Suppressor macrophage (primary cell): ENCODE results near the gene KRT7.

Source experiments
- DNase-seq, 4 experiments: peaks; one replicate each; pipeline ENCODE4 v3.0.0-alpha.2; 2020 to 2022
- total RNA-seq, 17 experiments: gene quantifications; one replicate each; lab custom pipeline; 2026; ENCODE audit warnings: mixed read lengths in 6 of 17, inconsistent platforms in 3 of 17; lab: John Stamatoyannopoulos, UW

KRT7 gene
- total RNA-seq, result 0 to 2.4 (median 0.05) reads per million in 17 experiments

DNA sequence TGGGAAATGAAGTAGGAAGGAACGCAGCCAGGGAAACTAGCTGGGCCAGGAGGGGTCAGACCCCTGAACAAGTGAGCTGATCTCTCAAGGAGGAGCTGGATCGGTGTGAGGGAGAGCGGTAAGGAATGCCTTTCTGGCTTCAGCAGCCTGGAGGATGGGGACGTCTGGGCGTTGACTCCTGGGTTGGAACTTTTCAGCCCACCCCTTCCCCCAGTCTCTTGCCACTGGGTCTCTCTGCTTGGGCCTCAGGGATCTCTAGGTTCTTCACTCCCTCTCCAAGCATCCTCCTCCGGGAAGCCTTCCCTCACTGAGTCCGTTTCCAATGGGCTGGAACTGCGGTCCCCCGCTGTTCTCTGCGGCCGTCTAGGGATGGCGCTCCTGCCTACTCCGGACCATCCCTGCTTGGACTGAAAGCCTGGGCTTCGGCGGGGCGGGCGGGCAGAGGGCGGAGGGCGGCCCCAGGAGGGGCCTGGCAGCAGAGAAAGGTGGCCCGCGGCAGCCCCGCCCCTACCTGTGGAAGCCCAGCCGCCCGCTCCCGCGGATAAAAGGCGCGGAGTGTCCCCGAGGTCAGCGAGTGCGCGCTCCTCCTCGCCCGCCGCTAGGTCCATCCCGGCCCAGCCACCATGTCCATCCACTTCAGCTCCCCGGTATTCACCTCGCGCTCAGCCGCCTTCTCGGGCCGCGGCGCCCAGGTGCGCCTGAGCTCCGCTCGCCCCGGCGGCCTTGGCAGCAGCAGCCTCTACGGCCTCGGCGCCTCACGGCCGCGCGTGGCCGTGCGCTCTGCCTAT lies at the start of gene KRT7:
Gene KRT7 (plus strand): TSS at position 570 of the 788 bp plus-strand sequence. CDS start 54 bp downstream, at position 624.
- no peak for DNase-seq

DNA sequence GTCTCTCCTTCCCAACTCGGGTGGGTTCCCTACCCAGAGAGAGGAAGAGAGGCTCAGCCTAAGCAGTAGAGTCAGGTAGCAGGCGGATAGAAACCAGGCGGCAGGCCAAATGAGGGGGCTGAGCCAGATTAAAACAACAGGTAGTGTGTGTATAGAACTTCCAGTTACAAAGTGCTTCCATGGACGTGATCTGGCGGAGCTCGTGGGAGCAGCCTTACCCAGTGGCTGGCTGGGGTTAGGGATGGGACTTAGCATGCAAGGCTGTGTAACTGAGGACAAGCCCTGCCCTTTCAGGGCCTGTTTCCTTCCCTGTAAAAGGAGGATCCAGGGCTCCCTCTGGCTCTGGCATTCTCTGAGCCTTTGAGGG lies 49.5 kb upstream of the KRT7 start:
- no peak for DNase-seq

DNA sequence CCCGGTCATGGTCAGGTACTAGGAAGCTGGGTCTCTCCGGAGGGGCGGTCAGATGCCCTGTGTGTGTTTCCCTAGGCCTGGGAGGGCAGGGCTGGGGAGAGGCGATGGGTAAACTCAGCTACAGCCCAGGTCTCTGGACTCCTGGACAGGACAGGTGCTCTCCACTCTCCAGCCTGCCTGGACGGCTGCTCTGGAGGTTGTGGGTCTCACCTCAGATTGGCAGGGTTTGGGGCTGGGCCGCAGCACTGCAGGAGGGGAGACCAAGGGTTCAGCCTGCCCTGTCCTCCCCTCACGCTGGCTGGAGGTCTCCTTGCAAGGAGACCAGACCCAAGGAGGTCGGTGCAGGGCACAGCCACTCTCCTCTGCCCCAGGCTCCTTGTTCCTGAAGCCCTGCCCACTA lies 49.1 kb upstream of the KRT7 start:
- no peak for DNase-seq

DNA sequence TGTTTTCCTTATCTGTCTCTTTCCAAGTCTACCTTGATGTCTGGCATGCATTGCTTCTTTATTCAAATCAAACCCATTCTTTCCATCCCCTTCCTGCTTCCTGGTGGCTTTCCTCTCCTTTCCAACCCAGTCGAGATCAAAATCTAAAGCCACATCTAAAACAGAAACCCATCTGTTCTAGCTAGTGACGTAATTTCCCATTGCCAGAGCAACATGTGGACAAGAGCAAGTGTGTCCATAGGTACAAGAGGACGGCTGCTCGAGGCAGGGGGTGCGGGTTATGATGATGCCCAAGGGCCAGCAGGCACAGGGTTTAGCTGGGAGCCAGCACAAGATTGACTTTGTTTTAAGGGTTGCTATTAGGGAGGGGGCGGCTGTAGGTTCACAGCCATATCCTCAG lies 48.2 kb upstream of the KRT7 start:
- no peak for DNase-seq

DNA sequence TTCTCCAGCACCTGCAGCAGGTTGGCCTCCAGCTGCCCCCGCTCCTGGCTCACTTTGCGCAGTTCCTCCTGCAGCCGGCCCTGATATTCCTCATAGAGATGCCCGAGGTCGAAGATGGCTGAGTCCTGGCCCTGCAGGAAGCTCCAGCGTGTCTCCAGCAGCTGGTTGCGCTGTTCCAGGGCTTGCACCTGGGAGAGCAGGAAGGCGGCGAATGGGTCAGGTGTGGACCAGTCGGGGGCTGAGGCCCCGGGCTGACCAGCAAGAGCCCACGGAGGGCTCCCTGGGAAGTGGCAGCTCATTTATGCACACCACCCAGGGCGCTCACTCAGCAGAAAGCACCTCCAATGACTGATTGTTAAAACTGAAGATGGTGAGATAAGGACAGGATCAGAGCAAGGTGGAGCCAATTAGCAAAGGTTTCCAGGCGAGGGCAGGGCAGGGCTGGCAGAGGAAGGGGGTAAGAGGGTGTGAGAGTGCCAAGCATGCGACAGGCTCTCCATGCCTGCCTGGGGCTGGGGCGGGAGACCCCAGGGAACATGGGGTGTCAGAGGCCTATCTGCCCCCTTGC lies 47.6 kb upstream of the KRT7 start:
- no peak for DNase-seq

DNA sequence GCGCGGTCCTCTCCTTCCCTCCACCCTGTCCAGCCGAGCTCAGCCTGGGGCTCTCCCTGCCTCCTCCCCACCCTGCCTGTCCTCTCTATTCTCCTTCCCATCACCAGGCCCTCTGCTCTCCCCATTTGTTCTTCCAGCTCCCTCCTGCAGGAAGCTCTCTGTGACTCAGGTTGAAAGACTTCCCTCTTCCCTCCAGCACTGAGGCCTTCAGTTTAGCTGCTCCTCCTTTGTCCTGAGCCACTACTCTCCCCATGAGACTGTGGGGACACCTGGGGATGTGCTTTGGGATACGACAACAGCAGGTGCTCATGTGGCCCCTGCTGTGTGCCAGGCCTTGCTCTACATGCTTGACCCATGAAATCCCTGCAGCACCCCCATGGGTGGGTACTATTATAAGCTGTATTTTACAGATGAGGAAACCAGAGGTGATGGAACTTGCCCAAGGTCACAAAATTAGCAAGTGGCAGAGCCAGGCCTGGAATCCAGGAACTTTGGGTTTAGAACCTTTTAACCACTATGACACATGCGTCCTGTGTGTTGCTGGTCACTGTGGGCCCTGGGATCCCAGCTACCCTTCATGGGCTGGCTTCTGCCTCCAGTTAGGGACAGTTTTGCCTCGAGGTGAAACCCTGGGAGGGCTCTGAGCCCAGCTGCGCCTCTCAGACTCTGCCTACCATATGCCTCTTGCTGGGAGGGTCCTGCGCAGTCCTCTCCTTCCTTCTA lies 46.8 kb upstream of the KRT7 start:
- peak in 3 of 4 experiments; percentile 44 to 60 (median 54) for DNase-seq

DNA sequence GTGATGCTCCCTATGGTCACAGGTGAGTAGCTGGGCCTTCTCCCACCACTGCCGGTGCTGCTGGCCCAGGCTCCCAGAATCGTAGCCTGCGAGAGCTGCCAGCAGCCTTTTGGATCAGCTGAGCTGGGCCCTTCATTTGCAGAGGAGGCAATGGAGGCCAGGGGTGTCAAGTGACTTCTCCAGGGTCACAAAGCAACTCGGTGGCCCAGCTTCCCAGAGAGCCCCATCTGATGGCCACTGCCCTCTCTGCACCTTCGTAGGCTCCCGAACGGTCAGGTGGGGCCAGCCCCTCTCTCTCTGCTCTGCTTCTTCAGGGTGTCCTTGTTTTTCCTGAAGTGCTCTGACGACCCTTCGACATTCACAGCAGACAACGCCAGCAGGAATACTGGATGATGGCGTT lies 45.8 kb upstream of the KRT7 start:
- no peak for DNase-seq

DNA sequence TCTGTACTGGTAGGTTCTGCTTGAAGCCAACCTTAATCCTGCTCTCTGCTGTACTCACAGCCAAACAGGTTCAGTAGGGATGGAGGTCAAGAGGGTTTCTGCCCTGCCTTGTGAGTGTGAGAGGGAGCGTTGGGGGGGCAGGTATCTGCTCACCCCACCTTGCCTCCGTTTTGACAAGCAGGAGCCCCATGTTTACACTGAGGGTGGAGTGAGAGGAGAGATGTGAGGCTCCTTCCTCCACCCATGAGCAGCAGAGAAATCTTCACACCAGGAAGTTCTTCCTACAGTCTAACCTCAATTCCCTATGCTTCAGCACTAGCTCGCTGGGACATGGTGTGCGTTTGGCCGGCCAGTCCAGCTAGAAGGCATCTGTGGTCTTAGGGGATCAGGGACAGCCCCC lies 45.4 kb upstream of the KRT7 start:
- no peak for DNase-seq

DNA sequence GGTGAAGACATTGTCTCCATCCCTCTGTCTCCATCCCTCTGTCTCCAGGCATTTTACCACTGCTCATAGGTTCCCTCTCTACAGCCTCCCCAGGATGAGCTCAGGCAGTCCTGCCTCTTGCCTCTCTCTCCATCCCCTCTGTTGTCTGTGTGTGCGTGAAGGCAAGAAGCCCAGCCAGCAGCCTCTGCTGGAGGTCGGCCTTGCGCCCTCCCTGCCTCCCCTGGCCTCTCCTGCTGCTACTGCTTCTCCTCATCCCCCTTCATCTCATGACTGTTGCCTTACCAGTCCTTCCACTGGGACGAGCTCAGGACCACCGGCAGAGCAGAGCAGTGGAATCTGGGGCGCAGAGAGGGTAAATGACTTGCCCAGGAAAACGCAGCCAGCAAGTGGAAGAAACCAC lies 44.4 kb upstream of the KRT7 start:
- DNase-seq, result no peak

DNA sequence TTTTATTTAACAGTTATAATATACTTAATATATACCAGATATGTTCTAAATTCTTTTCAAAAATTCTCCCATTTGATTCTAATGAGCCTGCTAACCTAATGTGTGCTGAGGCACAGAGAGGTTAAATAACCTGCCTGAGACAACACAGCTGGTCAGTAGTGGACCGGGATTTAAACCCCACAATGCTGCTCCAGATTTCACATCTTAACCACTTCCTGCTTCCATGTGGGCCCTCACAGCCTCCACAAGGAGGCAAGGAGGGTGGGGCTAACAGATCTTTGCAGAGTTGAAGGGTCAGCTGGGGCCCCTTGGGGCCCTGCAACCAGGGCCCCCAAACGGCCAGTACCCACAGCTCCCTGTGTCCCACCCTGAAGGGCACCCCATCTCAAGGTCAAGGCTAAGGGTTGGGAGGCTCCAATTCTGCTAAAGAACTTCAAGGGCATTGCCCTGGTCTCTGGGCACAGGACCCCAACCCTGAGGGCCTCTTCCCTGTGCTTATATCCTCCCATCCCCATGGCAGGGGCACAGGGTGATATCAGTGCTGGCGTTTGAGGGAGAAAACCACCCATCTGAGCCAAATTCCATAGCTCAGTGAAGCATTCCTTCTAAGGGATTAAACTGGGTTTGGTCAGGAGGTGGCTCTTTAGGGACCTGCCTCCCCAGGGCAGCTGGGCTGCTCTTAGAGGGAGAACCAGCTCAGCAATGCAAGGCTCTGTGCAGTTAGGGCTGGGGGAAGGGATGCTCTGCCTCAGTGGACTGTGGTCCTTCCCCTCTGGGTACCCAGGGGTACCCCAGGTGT lies 43.5 kb upstream of the KRT7 start:
- peak; percentile 27 to 62 (median 54) for DNase-seq

DNA sequence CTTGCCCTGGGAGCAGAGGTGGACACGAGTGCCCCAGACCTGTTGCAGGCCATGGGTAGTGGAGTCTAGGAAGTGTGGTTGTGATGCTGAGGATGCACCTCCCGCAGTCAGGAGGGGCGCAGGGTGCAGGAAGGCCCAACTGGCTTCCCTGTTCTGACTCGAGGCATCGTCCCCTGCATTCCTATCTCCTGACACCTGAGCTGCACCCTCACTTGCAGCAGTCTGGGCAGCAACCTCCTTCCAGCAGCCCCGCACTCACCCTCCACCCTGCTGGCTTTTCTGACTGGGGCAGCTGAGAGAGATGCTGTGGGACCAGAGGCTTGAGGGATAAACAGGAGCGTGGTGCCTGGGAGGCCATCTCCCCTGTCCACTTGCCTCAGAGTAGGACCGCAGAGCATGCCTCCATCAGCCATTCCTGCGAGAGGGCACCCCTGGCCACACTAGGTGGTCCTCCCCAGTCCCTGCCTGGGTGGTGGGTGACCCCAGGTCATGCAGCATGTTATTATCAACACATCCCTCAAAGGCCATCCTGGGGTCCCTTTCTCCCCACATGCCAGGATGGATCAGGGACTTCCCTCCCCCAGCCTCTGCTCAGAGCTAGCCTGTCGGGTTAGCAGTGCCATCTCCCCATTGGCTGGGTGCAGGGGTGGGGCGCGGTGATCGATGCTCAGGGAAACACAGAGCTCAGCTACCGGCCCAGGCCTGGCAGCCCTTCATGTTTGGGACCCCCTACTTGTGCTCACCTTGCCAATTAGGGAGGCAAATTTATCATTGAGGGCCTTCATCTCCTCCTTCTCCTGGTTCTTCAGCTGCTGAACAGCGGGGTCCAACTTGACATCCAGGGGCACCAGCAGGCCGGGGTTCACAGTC lies 41.9 kb upstream of the KRT7 start:
- no peak for DNase-seq

DNA sequence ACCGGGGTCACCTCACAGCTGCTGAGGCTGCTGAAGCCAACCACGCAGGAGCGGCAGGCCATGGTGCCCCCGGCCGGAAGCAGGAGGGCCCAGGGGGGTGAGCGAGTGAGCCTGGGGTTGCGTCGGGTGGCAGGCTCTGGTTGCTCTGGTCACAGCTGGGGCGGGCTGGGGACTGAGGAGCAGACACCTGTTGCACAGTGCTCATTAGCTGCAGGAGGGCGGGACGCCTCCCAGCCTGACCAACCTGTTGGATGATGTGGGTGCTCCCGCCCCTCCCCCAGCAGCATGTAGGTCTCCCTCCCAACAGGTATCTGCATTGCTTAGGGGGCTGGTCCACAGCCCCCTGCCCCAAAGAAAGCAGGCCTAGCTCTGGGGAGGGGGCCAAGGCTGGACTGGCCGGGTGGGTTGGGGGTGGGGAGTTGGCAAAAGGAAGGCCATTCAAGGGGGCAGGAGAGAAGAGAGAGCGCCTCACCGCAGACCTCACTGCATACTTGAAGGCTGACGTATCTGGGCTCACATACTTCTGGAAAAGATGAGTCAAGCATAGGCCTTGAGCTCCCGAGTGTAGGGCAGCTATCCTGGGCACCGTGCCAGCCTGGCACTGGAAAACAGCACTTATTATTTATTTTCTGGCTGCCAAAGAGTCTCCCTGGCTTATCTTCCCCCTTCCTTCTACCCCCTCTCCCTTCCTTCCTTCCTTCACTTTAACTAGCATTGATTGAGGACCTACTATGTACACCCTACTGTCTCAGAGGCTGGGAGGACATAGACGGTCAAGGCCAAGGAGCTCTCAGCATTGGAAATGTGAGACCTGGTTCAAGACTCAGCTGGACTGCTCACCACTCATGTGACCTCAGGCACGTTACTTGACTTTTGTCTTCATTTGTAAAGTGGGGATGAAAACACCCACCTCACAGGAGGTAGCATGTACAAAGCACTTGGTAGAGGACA lies 40.9 kb upstream of the KRT7 start, which contains the start of gene KRT80:
Gene KRT80 (minus strand): TSS at position 174 of the 951 bp plus-strand sequence. CDS start 112 bp downstream, at position 62.
- DNase-seq, result peak; percentile 92 to 97 (median 94)

DNA sequence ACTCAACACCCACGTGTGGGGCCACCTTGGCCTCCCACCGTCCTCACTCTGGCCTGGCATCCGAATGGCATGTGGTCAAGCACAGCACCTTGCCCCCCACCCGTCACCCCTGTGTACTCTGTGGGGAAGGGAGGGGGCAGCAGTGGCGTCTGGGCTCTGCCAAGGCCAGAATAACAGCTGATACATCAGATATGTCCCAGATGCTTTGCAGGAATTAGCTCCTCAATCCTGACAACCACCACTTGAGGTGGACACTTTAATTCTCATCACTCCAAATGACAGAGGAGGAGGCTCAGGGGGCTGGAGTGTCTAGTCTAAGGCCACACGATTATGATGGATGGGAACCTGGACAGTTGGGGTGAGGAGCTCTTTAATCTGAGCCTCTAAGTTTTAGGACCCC lies 39.5 kb upstream of the KRT7 start:
- DNase-seq, result no peak

DNA sequence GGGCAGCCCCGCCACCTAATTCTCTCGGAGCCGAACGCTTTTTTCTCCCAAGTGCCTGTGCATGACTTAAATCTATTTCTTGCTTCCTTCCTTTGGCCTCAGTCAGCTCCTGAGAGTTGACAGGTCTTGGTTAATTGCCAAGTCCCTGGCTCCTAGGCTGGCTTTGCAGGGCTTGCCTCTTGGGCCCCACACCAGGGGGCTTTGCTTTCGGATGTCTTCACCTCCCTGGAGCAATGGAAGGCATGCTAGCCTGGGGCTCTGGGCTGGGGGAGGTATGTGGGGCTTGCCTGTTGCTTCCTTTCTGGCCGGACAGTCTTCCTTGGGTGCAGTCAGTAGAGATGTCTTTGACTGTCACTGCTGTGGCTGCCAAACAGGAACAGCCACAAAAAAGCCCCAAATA lies 39.1 kb upstream of the KRT7 start:
- DNase-seq, result peak in 1 of 4 experiments; percentile 35

DNA sequence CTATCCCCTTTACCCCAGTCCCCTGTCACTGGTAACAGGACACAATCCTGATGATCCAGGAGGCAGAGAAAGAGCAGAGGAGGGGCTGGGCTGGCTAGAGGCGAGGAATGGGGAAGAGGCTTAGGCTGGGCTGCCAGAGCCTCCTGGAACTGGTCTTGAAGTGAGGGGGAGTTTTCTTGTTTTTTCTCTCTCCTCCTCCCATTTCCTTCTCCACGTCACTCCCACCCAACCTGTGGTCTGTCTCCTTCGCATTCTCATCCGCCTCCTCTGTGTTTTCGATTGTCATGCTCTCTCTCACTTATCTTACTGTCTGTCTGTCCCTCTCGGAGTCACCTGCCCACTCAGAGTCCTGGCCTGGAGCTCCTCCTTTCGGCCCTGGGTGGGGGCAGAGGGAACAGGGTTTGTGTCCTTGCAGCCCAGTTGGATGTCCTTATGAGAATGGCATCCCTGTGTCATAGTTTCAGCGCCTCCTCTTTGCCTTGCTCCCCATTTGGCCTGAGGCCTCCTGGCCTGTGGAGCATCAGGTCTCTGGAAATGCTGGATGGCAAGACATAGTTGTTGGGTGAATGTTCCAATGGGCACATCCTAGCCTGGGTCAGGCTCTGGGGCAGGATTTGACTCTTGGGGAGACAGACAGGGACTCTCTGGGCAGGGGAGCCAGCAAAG lies 37.8 kb upstream of the KRT7 start:
- peak; percentile 57 to 66 (median 62) for DNase-seq

DNA sequence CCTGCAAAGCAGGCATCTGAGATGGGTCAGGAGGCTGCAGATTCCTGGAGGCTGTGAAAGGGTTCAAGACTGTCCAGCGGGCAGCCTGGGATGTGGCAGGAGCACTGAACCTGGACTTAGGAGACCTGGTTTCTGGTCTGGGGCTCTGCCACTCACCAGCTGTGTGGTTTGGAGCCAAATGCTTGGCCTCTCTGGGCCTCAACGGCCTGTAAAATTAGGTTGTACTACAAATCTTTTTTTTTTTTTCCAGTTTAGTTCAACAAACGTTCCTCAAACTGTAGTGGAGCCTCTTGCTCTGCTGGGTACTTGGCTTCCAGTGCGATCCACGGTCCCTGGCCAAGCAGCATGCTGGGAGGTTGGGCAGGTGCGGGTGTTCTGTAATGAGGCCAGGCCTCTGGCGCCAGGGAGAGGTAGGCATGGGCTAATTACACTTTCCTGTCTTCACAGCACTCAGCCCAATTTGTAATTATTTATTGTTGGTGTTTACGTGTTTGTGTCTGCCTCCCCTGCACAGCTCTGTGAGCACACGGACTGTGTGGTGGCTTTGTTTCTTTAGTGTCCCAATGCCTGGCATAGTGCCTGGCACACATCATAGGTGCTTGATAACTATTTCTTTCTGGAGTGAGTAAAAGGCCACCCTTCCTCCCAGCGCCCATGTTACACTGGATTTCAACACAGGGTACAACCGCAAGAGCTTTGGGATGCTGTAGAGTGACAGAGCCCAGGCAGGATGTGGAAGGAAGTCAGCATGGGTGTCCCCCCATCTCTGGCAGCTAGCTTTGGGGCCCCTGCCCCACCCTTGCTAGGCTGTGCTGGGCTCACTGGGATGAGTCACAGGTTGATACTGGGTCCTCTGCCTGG lies 35.4 kb upstream of the KRT7 start:
- DNase-seq, result peak; percentile 60 to 83 (median 76)

DNA sequence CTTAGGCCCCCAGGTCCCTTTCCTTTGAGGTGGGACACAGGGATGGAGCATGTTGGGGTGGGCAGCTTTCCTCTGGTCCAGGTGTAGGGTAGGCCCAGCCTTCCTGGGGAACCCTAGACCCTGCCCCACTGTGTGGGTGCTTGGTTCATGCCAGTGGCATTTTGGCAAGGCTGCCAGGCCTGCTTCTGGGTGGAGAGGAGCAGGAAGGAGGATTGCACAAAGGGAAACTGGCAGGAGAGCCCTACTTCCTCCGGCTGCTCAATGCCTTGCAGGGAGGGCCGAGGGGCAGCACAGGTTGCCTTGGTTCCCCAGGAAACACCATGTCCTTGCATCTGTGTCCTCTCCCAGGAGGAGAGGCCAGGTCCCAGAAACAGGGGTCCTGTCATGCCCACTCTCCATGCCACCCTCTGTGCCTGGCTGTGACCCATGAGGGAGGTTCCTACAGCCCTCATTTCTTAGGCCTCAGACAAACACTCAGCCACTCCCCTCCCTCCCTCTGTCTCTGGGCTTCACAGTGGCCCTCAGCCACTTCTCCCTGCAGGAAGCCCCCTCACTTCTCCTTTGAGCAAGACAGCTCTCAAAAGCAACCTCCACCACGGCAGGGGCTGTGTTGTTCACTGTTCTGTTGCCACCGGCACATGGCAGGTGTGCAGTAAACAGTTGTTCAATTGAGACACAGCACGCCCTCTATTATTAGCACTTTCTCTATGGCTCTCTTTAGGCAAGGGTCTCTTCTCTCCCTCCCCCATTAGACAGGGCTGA lies 34.4 kb upstream of the KRT7 start:
- peak; percentile 52 to 79 (median 74) for DNase-seq

DNA sequence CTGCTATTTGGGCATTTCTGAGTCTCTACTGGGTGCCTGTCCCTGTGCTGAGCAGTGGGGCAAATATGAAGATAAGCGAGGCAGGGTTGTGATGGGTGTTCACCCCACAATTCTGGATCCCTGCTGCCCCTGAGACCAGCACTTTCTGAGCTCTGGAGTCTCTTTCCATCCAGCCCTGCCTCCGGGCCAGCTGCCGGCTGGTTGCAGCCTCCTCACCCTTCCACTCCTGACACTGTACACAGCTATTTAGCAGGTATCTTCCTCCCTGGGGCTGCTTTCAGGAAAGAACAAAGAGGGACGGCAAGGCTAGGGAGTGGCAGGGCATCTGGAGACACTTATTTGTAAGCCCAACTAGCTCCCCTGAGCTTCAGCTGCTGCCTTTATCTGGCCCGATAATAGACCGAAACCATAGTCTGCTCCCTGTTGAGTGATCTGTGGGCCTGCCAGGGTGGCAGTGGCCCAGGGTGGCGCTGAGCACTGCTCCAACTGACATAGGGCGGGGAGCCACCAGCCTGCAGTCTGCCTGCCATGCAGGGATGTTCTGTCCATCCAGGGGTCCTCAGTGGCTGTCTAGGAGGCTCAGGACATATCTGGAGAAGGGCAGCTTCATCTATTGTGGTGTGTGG lies 33.6 kb upstream of the KRT7 start:
- DNase-seq, result no peak
